Measurements from ENCODE around the gene ADAM22.

- no peak for TF ChIP-seq POLR2A (IDR thresholded peaks at IDR 0.05; ENCODE audit: low read depth, low read length)
- no peak for TF ChIP-seq RAD21 (IDR thresholded peaks at IDR 0.05; ENCODE audit: low read length)
- TF ChIP-seq CTCF (conservative IDR thresholded peaks at IDR 0.05; ENCODE audit: low read depth, low read length) = no peak
- TF ChIP-seq BHLHE40 (IDR thresholded peaks at IDR 0.05; ENCODE audit: low read depth, low read length) = no peak
- no peak for TF ChIP-seq MXI1 (IDR thresholded peaks at IDR 0.05; ENCODE audit: borderline replicate concordance, low read depth, low read length)
- TF ChIP-seq ELK1 (IDR thresholded peaks at IDR 0.05; ENCODE audit: borderline replicate concordance, low read depth, low read length) = no peak
- TF ChIP-seq MAZ (IDR thresholded peaks at IDR 0.05; ENCODE audit: borderline replicate concordance, low read depth, low read length) = no peak
- TF ChIP-seq MAFK (IDR thresholded peaks at IDR 0.05; ENCODE audit: low read depth, low read length) = no peak
- TF ChIP-seq SMC3 (IDR thresholded peaks at IDR 0.05; ENCODE audit: low read depth, low read length) = no peak
- no peak for TF ChIP-seq RCOR1 (IDR thresholded peaks at IDR 0.05; ENCODE audit: insufficient replicate concordance, low read length)
- TF ChIP-seq CEBPB (IDR thresholded peaks at IDR 0.05; ENCODE audit: low read depth, low read length) = no peak
- no peak for TF ChIP-seq FOS (IDR thresholded peaks at IDR 0.05; ENCODE audit: low read depth, low read length)
Measured at GRCh38 chr7:88205179-88205578, 271.1 kb downstream of the ADAM22 start.

Measured in IMR-90 (cell line).